NCI-H510A (cell line): ENCODE data around the gene LRRC47.

Source experiments
- DNase-seq: peaks from one replicate; lab custom pipeline; 2025; lab: John Stamatoyannopoulos, UW

LRRC47 gene

DNA sequence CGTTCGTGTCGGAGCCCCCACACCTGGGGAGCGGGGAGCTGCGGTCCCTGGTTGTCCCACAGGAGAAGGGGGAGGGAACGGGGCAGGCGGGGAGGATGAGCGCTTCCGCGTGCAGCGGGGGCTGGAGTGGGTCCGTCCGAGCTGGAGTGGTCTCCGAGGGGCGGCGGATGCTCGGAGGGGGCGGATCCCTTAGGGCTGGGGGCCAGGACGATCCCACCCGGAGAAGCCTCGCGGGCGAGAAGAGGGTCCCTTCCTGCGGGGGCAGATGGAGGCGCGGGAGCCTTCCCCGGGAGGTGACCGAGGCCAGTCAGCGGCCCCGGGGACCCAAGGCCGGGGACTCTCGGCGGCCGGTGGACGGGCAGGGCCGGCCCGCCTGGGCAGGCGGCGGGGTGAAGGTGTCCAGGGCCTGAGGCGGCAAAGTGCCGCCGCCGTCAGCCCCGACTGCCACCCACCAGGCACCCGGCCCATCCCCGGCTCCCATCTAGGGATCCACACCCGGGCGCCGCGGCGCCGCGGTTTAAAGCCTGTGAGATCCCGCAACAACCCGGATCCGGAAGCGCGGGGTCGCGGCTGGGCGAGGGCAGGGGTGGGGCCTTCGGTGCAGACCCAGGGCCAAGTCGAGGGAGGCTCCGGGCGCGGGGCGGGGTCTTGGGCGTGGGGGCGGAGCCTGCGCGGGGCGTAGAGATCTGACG lies 49.3 kb downstream of the LRRC47 start:
- DNase-seq, result peak; percentile 73

DNA sequence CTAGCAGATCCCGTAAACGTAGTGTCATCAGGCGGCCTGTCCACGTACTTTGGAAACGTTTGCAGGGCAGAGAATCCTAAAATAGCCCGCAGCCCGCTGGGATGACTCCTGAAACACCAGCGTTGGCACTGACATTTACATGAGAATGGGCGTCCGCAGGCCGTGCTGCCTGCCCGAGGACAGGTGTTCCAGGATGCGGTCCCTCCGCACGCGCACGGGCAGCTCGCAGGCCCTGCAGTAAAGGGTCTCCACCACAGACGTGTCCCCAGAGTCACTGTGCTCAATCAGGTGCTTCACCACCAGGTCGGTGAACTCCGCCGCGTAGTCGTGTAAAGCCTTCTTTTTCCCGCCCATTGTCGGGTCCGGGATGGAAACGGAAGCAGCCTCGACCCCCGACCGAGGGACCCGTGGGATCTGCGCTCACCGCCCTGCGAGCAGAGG lies 49.9 kb downstream of the LRRC47 start:
- DNase-seq, result no peak

DNA sequence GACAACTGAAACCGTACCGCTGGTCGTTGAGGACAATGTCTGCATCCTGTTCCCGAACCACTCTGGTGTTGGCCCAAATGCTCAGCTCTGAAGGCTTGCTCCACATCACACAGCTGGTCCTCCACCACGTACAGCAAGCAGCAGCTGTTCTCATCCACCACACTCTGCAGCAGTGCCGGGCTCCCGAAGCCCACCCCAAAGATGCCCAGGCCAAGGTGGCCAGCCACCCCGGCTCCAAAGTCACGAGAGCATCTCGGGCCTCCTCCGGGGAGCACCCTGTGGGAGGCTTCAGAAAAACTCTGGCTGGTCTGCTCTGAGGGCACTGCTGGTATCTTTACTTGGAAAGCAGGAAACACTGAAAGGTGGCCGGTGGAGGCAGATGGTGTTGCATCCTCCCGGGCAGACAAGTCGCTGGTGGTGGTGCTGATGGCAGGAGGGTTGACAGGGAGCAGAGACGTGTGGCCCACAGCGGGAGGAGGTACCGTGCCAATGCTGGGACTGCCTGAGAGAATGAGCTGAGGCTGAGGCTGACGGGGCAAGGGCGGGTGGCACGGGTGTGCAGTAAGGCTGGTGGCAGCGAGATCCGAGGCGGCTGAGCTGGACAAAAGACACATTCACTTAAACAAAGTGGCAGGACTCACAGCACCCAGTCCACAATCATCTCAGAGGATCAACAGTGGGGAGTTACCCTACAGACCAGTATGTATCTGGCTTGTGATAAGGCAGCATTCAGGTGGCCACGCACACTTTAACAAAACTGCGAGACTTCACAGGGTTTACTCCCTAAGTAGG lies 50.5 kb downstream of the LRRC47 start:
- DNase-seq, result no peak

DNA sequence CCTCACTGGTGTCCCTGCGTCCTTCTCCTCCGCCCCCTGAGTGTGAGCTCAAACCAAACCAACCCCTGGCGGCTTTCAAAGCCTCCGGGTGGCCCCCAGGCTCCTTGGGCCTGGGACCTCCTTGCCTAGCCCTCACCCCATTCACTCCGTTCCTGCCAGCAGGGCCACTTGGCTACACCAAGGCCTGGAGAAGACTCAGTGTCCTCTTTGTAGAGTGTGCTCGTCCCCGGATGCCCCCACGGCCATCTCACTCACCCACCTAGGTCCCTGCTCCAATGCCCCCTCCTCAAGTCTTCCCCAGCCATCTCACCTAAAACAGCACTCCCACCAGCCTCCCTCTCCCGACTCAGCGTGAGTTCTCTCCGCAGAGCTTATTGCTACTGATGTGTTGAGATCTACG lies 51.2 kb downstream of the LRRC47 start:
- no peak for DNase-seq

DNA sequence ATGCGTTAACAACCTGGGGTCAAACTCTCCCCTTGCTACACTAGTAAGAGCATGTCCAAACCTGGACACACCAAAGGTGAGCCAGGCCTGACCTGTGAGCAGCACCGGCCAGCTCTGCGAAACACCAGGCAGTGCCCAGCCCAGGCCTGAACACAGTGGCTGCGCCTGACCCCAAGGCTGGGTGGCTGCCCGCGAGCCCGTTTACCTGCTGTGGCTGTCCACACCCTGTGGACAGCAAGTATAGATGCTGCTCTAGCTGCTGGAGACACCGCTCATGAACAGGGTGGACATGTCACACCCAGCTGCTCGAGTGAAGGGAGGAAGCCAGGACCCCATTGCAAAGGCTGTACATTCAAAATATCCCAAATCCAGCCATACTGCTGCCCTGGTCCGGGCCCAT lies 51.7 kb downstream of the LRRC47 start:
- DNase-seq, result no peak

DNA sequence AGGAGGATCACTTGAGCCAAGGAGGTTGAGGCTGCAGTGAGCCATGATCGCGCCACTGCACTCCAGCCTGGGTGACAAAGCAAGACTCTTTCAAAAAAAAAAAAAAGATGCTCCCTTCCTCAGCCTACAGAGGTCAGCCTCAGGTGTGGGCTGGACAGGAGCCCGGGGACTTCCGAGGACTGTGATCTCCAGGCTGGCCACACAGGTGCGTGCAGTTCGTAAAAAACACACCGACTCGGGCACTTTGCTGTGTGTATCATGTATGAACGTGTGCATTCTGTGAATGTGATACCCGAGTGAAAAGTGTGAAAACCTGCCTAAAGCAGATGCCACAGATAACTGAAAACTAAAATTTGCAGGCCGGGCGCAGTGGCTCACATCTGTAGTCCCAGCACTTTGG lies 52.5 kb downstream of the LRRC47 start:
- no peak for DNase-seq

DNA sequence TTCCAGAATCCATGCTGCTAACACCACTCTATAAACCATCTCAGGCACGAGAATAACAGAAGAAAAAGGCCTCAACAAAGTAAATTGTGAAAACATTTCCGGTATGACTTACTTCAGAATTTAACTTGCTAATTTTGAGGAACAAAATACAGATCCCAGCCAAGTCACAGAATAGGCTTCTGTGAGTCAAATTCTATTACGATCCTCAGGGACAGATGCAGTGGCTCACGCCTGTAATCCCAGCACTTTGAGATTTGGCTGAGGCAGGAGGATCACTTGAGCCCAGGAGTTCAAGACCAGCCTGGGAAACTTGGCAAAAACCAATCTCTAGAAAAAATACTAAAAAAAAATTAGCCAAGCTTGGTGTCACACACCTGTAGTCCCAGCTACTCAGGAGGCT lies 52.9 kb downstream of the LRRC47 start:
- DNase-seq, result no peak

DNA sequence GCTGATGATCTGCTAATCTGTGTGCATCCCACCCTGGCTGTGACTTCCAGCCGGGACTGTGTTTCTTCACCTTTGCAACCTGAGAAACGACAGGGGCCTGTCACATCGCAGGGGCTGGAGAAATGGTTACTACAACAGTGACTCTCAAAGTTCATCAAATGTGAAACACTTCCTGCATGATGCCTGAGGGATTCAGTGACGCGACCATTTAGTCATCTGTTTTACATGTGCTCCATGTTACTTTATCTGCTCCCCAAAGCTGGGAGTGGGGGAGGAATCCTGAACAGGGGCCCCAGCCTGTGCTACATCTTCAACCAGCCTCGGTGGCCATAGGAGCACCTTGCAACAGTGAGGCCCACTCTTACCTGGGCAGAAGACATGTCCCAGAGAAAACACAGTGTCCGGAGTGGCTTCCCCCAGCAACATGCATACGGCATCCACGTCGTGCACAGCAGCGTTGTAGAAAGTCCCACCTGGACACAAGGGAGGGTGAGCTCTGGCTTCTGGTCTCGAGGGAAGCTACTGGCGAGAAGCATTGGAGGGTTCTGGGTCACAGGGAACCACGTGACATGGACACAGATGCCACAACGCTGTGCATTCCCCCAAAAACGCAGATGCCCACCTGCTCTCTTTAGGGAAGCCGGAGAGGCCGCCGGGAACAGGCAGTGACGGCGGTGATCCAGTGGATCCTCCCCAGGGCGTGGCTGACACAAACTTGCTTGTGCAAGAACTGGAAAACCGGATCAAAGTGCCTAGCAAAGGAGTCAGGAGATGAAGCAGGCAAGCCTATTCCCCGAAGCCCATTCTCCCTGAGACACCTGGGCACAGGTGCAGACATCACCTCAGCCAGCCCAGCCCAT lies 53.6 kb downstream of the LRRC47 start:
- no peak for DNase-seq

DNA sequence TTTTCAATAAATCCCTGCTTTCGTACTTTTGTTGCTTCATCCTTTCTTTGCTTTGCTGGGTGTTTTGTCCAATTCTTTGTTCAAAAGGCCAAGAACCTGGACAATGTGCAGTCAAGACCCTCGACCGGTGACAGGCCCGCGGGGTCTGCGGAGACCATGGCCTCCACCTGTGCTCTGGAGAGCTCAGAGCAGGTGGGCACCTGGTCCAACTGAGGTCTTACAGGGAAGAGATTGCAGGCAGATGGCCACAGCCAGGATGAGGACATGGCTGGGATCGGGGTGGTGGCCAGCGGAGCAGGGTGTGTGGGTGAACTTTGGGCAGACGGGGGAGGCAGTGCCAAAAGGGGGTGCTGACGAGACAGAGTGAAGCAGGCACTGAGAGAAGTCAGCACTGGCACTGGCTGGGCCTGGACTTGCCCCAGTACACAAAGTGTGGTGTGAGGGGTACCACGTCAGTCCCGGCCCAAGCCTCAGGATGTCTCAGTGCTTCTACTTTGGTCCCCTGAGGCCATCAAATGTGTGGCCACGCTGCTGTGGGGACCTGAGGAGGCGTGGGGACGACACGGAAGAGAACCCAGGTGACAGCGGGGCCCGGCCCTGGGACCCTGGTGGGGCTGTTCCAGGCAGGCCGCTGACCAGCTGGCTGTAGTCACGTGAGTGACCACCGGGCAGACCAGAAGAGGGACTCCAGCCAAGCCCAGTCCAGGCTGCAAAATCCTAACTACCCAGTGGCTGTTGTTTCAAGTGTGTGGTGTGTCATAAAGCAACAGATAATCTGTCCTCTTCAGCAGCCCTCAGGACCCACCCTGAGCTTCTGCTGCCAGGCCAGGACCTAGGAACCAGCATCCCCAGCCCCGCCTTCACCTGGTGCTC lies 54.5 kb downstream of the LRRC47 start:
- DNase-seq, result no peak

DNA sequence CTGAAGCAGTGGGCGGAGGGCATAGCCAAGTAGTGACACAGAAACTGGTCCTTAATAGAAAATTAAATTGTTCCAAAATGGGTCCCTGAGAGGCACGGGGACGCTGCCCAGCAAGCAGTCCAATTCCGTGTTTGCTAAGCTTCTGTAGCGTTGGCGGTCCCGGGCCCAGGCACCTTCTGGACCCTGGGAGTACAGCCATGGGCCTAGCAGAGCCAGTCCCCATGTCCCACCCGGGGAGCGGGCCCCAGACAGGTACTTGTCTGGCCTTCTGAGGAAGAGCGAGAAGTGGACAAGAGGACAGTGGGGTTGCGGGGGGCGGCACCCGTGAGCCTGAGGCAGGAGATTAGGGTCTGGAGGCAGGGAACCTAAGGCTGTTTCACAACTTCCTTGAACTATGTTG lies 55.5 kb downstream of the LRRC47 start:
- DNase-seq, result no peak

DNA sequence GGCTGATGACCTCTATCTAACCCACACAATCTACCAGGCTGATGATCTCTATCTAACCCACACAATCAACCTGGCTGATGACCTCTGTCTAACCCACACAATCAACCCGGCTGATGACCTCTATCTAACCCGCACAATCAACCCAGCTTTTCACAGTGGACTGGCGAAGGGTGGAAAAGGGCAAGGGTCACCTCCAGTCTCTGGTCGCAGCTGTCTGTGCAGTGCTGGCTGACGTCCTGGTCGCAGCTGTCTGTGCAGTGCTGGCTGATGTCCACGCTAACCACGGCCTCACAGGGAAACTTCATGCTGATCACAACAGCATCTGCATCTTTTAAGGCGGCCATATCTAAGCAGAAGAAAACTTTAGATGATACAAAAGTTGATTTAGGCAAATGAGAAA lies 56.3 kb downstream of the LRRC47 start:
- DNase-seq, result no peak

DNA sequence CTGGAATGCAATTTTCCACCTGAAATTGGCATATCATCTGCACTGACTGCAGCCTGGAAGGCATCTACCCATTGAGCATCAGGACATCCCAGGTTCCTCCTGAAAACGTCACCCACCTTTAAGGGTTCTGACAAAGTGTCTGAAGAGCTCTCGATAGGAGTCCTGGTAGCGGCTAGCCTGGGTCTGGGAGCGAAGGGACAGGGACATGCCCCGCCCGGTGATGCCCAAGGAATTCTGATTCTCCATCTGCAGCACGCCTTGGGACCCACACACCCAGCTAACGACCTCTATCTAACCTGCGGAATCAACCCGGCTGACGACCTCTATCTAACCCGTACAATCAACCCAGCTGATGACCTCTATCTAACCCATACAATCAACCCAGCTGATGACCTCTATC lies 57.4 kb downstream of the LRRC47 start:
- no peak for DNase-seq

DNA sequence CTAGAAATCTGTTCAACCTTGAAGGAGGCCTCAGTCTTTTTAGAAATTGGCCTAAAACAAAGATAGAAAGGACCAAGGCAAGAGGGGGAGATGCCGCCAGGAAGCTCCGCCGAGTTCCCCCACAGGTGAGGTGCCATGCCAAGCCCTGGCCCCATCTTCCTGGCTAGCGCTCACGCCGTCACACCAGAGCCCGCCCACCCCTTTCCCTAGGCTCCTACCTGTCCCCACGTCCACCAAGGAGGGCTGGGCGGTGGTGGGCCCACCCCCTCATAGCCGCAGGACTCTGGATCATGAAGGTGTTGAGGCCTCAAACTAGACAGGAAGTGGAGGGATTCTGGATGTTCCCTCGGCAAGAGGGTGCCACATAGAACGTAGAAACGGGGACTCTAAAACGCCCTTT lies 59.6 kb downstream of the LRRC47 start:
- DNase-seq, result no peak

DNA sequence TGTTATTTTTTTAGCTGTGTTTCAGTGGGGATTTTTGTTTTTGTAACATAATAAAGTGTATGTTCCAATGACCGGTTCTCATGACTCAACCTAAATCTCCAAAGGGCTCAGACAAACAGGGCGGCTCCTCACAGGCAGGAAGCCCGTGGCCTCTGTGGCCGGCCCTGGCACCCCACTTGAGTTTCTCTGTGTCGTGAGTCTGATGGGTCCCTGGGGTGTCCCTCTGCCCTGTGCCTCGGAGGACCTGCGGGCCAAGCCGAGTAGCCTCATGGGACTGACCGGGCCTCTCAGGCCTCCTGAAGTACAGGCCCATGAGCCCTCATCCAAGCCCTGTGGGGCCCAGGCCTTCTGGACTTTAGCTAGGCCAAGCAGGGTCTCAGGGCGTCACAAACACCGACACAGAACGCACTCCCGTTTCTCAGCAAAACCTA lies 60.2 kb downstream of the LRRC47 start:
- DNase-seq, result no peak

DNA sequence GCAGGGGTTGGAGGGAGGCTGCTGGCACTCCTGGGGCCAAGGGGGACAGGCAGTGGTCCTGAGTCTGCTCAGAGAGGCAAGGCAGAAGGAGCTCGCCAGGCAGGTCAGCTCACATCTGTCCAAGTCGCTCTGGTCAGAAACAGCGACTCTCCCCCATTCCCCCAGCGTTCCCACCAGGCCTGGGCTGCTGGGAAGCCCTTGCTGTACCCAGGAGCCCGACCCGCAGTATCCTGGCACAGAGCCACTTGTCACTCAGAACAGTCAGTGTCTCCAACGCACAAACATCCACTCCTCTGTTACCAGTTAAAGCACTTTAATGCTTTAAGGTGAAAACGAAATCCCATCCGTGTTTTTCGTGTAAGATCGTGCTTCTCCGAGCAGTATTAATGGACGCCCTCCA lies 60.6 kb downstream of the LRRC47 start:
- no peak for DNase-seq

DNA sequence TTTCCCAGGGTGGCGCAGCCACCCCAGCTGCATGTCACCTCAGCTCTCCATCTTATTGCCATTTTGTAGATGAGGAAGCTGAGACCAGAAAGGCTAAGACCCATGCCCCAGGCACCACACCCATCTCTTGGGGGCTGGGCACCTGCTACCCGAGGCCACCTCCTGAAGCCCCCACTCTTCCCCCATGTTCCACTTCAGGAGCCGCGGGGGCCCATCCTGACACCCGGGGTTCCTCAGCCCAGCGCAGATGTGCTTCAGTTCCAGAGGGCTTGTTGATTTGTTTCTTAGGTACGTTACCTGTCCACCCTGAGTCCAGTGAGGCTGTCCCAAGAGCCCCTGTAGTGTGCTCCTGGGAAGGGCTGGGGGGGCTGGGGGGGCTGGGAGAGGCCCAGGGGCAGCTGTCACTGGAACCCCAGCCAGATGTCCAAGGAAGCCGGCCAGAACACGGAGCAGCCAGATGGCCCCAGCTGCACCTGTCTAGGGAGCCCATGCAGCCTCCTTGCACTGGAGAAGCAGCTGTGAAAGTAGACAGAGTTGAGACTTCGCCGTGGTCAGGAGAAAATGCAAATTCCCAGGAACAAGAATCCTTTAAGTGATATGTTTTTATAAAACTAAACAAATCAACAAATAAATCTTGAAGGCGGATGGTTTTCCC lies 61.1 kb downstream of the LRRC47 start:
- DNase-seq, result no peak

DNA sequence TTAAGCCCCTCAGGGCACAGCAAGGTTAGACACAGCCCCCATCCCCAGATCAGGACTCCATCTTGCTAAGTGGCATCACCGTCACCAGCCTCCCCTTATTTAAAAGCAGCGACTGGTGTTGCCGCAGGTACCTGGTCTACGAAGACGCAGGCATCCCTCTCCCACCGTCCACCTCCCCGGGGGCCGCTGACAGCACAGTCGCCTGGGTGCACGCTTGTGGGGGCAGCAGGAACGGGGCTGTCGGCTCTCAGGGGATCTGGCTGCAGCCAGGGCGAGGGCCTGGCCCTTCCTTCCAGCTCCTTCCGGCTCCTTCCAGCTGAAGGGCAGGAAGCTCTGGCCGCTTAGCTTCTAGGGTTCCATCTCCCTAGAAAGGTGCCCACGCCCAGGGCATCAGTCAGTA lies 61.7 kb downstream of the LRRC47 start:
- DNase-seq, result no peak

DNA sequence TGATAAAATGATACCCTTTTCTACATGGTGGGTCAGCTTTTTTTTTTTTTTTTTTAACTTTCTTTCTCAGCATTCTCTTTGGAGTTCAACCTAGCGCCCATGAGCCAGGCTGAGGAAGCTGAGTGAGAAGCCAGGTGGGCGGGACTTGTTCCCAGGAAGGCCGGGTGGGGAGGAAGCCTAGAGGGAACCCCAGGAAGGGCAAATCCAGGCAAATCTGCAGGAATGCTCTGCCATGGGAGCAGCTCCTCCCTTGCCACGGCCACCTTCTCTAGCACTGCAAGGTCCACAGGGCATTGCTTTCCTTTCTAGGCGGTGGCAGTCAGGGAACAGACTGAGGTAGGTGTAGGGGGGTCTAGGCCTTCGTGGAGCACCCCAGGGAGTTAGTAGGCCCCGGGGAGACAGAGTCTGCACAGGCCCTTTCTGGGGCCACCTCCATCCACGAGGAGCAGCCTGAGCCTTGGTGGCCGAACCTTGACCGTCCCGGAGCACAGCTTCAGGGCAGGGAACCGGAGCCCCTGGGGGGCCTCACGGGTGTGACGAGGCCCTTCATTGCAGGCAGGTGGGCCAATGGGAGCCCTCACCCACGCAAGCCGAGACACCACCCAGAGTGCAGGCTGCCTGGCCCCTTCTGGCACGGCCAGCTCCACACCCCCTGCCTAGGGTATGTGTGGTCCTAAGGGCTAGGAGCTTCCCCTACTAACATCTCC lies 62.3 kb downstream of the LRRC47 start:
- DNase-seq, result no peak

DNA sequence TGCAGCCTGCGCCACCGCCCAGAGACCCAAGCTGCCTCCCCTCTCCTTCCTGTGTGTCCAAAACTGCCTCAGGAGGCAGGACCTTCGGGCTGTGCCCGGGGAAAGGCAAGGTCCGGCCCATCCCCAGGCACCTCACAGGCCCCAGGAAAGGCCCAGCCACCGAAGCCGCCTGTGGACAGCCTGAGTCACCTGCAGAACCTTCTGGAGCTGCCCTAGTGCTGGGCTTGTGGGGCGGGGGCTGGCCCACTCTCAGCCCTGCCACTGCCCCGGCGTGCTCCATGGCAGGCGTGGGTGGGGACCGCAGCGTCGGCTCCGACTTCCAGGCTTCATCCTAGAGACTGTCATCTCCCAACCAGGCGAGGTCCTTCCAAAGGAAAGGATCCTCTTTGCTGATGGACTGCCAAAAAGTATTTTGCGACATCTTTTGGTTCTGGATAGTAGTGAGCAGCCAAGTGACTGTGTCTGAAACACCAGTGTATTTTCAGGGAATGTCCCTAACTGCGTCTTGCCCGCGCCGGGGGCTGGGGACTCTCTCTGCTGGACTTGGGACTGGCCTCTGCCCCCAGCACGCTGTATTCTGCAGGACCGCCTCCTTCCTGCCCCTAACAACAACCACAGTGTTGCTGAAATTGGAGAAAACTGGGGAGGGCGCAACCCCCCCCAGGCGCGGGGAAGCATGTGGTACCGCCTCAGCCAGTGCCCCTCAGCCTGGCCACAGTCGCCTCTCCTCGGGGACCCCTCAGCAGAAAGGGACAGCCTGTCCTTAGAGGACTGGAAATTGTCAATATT lies 63.0 kb downstream of the LRRC47 start:
- DNase-seq, result no peak
